Esophagus squamous epithelium (tissue), 5 donors: Measurements from ENCODE around the gene BEND4. TPM values are rescaled to one million over a fixed set of nuclear protein-coding genes. Genes with fewer than 3 reads are reported as not detected.

Source experiments
- DNase-seq: peaks from one replicate; lab custom pipeline; 2025; lab: John Stamatoyannopoulos, UW
- H3K27ac ChIP-seq, 4 donors: fragments of 200-600 bp; sonication (generic); one replicate each; pipeline ENCODE4 v1.5.1; 2016 to 2019; ENCODE audit warnings: mild to moderate bottlenecking in 1 of 4
- H3K27me3 ChIP-seq, 4 donors: fragments of 200-600 bp; sonication (generic); 1 replicate in 3 of 4; 2 replicates in 1 of 4; pipeline versions ENCODE4 v1.5.1 to v1.6.0; 2017 to 2021; ENCODE audit warnings: antibody characterized with exemption in 1 of 4
- H3K36me3 ChIP-seq, 3 donors: fragments of 200-600 bp; sonication (generic); one replicate each; pipeline ENCODE4 v1.5.1; 2016 to 2019
- H3K4me1 ChIP-seq, 3 donors: fragments of 200-600 bp; sonication (generic); one replicate each; pipeline ENCODE4 v1.5.1; 2017 to 2019
- H3K4me3 ChIP-seq, 4 donors: fragments of 200-600 bp; sonication (generic); 1 replicate in 3 of 4; 2 replicates in 1 of 4; pipeline ENCODE4 v1.5.1; 2016 to 2019; ENCODE audit warnings: mild to moderate bottlenecking in 2 of 4, moderate library complexity in 1 of 4
- H3K9me3 ChIP-seq, 3 donors: fragments of 200-600 bp; sonication (generic); one replicate each; pipeline ENCODE4 v1.5.1; 2016 to 2019
- POLR2A ChIP-seq, 4 donors: fragments of 450-650 bp; IDR thresholded peaks; one replicate each; pipeline ENCODE4 v1.6.1; 2017; ENCODE audit warnings: antibody characterized with exemption in 4 of 4, mild to moderate bottlenecking in 4 of 4, moderate library complexity in 3 of 4
- WGBS, 2 donors: methylation state at CpG; one replicate each; pipeline ENCODE4 v1.1.5; 2018; 5-methylcytosine and 5-hydroxymethylcytosine counted together
- intact Hi-C: fragments of 100-400 bp; cut with DNase I; formaldehyde crosslinking; loops from one replicate; pipeline ENCODE4 v1.15.0; 2022
- total RNA-seq, 4 donors: library from RNA; depleted of rRNA; stranded (reverse); fragments of >200 nt; gene quantifications; one replicate each; pipeline ENCODE4 v1.1.0, GENCODE V29; 2016
- TF ChIP-seq, protein P1 (sequence below), 6 experiments: fragments of 450-650 bp in 4 of 6; fragments of 200-600 bp in 2 of 6; sonication (generic) in 2 of 6; IDR thresholded peaks; one replicate each; pipeline ENCODE4 v1.5.1; 2016 to 2019; ENCODE audit warnings: antibody characterized with exemption in 6 of 6, mild to moderate bottlenecking in 4 of 6, moderate library complexity in 4 of 6
- donor health status: DM: yes; HTN: yes; CAD: no.

BEND4 gene
- total RNA-seq, 4 donors from 2014 or later = under 0.01 TPM; not detected in 3

DNA sequence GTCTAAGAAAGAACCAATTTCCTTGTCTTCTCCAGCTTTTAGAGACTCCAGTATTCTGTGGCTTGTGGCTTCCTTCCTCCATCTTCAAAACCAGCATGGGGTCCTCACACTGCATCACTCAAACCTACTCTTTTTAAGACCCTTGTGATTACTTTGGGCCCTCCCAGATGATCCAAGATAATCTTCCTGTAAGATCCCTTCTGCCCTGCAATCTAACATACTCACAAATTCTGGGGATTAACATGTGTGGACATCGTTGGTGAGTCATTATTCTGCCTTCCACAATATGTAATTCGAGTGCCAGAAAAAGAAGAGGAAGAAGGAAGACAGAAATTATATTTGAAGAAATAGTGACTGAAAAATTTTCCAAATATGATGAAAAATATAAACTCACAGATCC lies 47.9 kb downstream of the BEND4 start:
- no peak for DNase-seq
- no peak for TF ChIP-seq POLR2A (IDR thresholded peaks at IDR 0.05)
- H3K4me1 ChIP-seq = no peaks in the 10 kb centered on the region
- intact Hi-C loops = no loop called here
- no peaks in the 10 kb centered on the region for H3K36me3 ChIP-seq
- WGBS, 2 donors = 4 to 10% methylated on average over 2 of the region's 2 CpGs
- no peak overlapping the region for H3K4me3 ChIP-seq
- no peak overlapping the region for H3K27ac ChIP-seq
- peaks cover 0 to under 1% (median 0%) of the 10 kb centered on the region in 4 donors for H3K27me3 ChIP-seq
- no peaks in the 10 kb centered on the region for H3K9me3 ChIP-seq

DNA sequence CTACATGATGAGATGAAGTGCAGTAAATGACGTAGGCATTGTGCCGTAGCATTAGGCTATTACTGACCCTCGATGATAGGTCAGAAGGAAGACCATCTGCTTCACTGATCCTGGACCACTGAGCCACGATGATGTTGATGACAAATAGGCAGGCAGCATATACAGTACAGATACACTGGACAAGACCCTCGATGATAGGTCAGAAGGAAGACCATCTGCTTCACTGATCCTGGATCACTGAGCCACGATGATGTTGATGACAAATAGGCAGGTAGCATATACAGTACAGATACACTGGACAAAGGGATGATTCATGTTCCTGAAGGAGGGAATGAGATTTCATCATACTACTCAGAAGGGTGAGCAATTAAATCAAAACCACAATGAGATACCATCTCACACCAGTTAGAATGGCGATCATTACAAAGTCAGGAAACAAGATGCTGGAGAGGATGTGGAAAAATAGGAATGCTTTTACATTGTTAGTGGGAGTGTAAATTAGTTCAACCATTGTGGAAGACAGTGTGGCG lies 50.9 kb downstream of the BEND4 start:
- Histone ChIP-seq H3K27me3 (no peaks in the 10 kb centered on the region), H3K9me3 (no peaks in the 10 kb centered on the region), H3K27ac (no peak overlapping the region), H3K36me3 (no peaks in the 10 kb centered on the region), H3K4me1 (no peaks in the 10 kb centered on the region), H3K4me3 (no peak overlapping the region)
- no peak for DNase-seq
- TF ChIP-seq, protein P1, sequence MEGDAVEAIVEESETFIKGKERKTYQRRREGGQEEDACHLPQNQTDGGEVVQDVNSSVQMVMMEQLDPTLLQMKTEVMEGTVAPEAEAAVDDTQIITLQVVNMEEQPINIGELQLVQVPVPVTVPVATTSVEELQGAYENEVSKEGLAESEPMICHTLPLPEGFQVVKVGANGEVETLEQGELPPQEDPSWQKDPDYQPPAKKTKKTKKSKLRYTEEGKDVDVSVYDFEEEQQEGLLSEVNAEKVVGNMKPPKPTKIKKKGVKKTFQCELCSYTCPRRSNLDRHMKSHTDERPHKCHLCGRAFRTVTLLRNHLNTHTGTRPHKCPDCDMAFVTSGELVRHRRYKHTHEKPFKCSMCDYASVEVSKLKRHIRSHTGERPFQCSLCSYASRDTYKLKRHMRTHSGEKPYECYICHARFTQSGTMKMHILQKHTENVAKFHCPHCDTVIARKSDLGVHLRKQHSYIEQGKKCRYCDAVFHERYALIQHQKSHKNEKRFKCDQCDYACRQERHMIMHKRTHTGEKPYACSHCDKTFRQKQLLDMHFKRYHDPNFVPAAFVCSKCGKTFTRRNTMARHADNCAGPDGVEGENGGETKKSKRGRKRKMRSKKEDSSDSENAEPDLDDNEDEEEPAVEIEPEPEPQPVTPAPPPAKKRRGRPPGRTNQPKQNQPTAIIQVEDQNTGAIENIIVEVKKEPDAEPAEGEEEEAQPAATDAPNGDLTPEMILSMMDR (IDR thresholded peaks at IDR 0.05) = no peak
- WGBS, 2 donors = 81 to 85% methylated on average over 8 of the region's 8 CpGs
- intact Hi-C loops = no loop called here

DNA sequence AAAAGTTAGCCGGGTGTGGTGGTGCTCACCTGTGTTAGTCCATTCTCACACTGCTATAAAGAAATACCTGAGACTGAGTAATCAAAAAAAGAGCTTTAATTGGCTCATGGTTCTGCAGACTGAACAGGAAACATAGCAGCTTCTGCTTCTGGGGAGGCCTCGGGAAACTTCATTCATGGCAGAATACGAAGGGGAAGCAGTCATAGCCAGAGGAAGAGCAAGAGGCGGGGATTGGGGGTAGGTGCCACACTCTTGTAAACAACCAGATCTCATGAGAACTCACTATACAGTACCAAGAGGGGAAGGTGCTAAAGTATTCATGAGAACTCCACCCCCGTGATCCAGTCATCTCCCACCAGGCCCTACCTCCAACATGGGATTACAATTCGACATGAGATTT lies 64.1 kb downstream of the BEND4 start:
- Histone ChIP-seq H3K36me3 (peaks cover 0 to 42% (median 0%) of the 10 kb centered on the region in 3 donors), H3K27me3 (no peaks in the 10 kb centered on the region), H3K27ac (no peak overlapping the region), H3K4me3 (no peak overlapping the region), H3K4me1 (no peaks in the 10 kb centered on the region), H3K9me3 (no peaks in the 10 kb centered on the region)
- intact Hi-C loops = no loop called here
- TF ChIP-seq, protein P1 (IDR thresholded peaks at IDR 0.05) = no peak
- no peak for TF ChIP-seq POLR2A (IDR thresholded peaks at IDR 0.05)
- no peak for DNase-seq
- WGBS, 2 donors = 80 to 82% methylated on average over 6 of the region's 6 CpGs

DNA sequence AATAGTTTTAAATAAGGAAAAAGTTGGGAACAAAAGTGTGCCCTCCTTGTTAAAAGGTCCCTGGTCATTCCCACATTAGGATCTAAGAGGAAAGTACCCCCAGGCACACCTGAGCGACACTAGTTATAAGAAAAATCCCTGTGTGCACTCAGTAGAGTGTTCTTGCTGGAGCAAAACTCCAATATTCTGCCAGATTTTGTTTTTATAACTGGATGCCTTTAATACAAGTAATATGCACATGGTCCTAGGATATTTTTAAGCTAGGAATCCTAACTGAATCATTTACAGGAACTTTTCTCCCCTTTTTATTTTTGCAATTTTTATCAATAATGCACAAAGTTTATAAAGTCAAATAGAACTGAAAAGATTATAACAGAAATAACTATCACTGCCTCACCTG lies 68.6 kb downstream of the BEND4 start:
- WGBS, 2 donors = 70 to 86% methylated on average over 1 of the region's 1 CpG
- peaks cover 0 to 72% (median 0%) of the 10 kb centered on the region in 3 donors for H3K36me3 ChIP-seq
- TF ChIP-seq, protein P1 (IDR thresholded peaks at IDR 0.05) = no peak
- no peak for TF ChIP-seq POLR2A (IDR thresholded peaks at IDR 0.05)

DNA sequence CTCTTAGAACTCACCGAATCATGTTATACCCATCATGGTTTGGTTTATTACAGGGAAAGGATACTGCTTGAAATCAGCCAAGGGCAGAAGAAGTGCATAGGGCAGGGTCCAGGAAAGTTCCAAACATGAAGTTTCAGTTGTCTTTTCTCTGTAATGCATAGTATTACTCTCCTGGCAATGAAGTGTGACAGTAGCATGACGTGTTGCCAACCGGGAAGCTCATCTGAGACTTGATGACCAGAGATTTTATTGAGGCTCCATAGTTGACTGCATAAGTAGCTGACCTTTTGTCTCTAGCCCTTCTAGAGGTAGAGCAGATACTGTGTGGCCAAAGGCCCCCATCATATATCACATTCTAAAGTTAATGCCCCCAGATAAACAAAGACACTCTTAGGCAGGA lies 72.1 kb downstream of the BEND4 start:
- peaks cover 0 to 72% (median 0%) of the 10 kb centered on the region in 3 donors for H3K36me3 ChIP-seq
- H3K27ac ChIP-seq = no peak overlapping the region
- no peak for TF ChIP-seq POLR2A (IDR thresholded peaks at IDR 0.05)
- TF ChIP-seq, protein P1 (IDR thresholded peaks at IDR 0.05) = no peak
- no peaks in the 10 kb centered on the region for H3K4me1 ChIP-seq
- no peaks in the 10 kb centered on the region for H3K27me3 ChIP-seq
- DNase-seq = no peak
- H3K4me3 ChIP-seq = no peak overlapping the region
- no peaks in the 10 kb centered on the region for H3K9me3 ChIP-seq
- intact Hi-C loops = no loop called here
- WGBS, 2 donors = 74 to 100% methylated on average over 3 of the region's 3 CpGs

More for the DNA sequence above, 68.6 kb downstream of the BEND4 start:
- no peak for DNase-seq
- Histone ChIP-seq H3K9me3 (no peaks in the 10 kb centered on the region), H3K4me3 (no peak overlapping the region), H3K27me3 (no peaks in the 10 kb centered on the region), H3K27ac (no peak overlapping the region), H3K4me1 (no peaks in the 10 kb centered on the region)
- intact Hi-C loops = no loop called here
